Measurements from ENCODE around the gene PLEKHN1. TPM values are rescaled to one million over a fixed set of nuclear protein-coding genes. Genes with fewer than 3 reads are reported as not detected.

Gene PLEKHN1
- total RNA-seq, 2 donors from 2014 or later = 3.4 to 4.3 TPM

DNA sequence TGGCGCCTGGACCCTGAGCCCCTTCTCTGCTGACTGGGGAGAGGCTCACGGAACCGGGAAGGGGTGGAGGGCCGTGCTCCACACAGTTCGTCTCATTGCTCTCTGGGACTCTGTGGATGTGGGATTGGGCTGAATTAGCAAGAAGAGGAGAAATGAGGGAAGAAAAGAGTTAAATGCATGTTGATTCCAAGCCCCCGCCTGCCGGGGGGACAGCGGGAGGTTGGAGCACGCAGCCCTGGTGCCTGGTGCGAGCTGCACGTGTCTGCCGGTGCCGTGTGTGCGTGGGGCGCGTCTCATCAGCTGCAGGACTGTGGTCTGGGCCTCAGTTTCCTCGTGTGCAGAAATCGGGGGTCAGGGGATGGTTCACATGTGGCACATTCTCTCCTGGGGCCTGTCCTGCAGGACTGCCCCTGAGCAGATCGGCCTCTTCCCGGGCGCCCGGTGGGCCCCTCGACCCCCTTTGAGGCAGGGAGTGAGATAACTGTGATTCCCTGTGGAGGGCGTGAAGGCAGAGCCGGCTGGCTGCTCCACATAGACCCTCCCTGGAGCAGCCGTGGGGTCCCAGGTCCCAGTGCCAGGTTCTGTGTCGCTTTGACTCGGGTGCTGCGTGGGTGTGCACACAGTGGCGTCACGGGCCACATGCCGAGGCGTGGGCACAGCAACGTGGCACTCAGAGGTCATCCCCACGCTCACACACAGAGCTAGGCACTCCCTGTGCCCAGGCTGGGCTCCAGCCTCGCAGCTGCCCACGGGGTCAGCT is 31.1 kb upstream of the PLEKHN1 start:
- no peak overlapping the region for H3K27ac Mint-ChIP-seq
- H3K4me3 Mint-ChIP-seq = no peak overlapping the region
- H3K36me3 Mint-ChIP-seq (ENCODE audit: low read depth) = no peaks in the 10 kb centered on the region
- DNase-seq = no peak
- no peak for ATAC-seq
- peaks cover 27% of the 10 kb centered on the region for H3K27me3 Mint-ChIP-seq
- H3K4me1 Mint-ChIP-seq = peaks cover 7% of the 10 kb centered on the region
- no peaks in the 10 kb centered on the region for H3K9me3 ChIP-seq (ENCODE audit: control insufficient read depth, low read length, poor library complexity, severe bottlenecking)

DNA sequence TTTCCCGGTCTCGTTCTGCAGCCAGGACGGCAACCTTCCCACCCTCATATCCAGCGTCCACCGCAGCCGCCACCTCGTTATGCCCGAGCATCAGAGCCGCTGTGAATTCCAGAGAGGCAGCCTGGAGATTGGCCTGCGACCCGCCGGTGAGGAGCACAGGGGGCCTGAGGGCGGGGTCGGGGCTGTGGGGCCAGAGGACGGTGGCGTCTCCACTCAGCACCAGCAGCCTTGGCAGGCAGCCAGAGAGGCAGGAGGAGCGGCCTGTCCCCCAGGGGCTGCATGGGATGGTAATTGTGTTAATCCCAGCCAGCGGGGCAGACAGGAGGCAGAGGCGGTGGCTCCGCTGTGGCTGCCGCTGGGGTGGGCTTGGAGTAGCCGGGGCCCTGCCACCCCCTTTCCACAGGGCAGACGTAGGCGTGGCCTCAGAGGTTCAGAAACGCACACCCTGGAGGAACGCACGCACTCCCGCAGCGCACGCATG is 30.5 kb upstream of the PLEKHN1 start:
- Mint-ChIP-seq H3K27me3 (peaks cover 27% of the 10 kb centered on the region), H3K4me1 (peaks cover 8% of the 10 kb centered on the region)

DNA sequence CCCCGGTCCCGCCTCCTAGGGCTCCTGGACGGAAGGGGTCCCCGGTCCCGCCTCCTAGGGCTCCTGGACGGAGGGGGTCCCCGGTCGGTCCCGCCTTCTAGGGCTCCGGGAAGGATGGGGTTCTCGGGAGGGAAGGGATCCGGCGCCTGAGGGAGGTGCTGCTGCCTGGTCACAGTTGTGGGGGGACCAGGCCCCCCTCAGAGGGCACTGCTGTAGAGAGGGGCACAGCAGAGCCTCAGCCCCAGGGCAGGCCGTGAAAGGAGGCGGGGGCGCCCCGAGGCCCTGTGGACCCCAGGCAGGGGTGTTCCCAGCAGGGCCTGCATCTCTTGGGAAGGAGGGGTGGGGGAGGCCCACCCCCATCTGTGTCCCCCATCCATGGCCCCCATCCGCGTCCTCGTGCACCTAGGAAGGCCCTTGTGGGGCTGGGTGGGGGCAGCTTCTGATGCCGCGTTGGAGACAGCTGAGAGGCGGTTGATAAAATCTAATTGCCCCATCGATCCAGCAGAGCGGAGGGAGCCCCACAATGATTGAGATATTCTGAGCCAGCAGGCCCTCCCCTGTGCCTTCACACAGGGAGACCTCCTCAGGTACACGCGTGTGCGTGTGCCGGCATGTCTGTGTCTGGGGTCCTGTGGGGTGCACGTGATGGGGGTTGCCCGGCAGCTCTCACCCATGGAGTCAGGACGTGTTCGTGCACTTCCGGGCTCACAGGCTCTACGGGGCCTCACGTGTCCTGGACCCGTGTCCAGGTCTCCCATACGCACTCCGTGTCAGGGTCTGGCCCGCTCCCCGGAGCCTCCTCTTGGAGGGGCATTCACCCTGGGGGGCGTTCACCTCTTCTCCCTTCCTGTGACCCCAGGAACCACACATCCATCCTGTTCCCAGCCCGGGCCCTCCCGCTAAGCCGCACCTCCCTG is 29.7 kb upstream of the PLEKHN1 start:
- peaks cover 8% of the 10 kb centered on the region for H3K4me1 Mint-ChIP-seq
- ATAC-seq (no peak), DNase-seq (no peak)
- H3K9me3 ChIP-seq (ENCODE audit: control insufficient read depth, low read length, poor library complexity, severe bottlenecking) = no peaks in the 10 kb centered on the region
- H3K27ac Mint-ChIP-seq = no peak overlapping the region
- peaks cover 28% of the 10 kb centered on the region for H3K27me3 Mint-ChIP-seq
- H3K4me3 Mint-ChIP-seq = no peak overlapping the region
- H3K36me3 Mint-ChIP-seq (ENCODE audit: low read depth) = no peaks in the 10 kb centered on the region

More for the DNA sequence above, 30.5 kb upstream of the PLEKHN1 start:
- no peaks in the 10 kb centered on the region for H3K9me3 ChIP-seq (ENCODE audit: control insufficient read depth, low read length, poor library complexity, severe bottlenecking)
- H3K36me3 Mint-ChIP-seq (ENCODE audit: low read depth) = no peaks in the 10 kb centered on the region
- no peak overlapping the region for H3K27ac Mint-ChIP-seq
- no peak for DNase-seq
- ATAC-seq = no peak
- H3K4me3 Mint-ChIP-seq = no peak overlapping the region

DNA sequence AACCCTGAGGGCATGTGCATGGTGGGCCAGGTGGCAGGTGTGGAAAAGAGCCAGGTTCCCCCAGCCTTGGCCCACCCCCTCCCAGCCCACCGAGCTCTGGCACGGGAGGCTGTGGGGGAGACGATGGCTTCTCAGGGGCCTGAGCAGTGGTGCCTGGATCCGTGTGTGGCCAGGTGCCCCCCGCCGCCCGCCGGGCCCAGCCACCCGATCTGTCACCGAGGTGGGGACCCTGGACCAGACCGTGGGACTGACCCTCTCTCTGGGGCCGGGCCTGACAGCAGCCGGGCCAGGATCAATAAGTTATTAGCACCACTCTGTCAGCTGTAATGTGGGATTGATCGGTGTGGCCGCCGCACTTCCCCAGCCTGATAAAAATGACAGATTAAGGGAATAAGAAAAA is 28.8 kb upstream of the PLEKHN1 start:
- Mint-ChIP-seq H3K27ac (no peak overlapping the region), H3K4me3 (no peak overlapping the region), H3K27me3 (peaks cover 28% of the 10 kb centered on the region), H3K36me3 (ENCODE audit: low read depth) (no peaks in the 10 kb centered on the region), H3K4me1 (peaks cover 8% of the 10 kb centered on the region)
- DNase-seq (no peak), ATAC-seq (no peak)
- no peaks in the 10 kb centered on the region for H3K9me3 ChIP-seq (ENCODE audit: control insufficient read depth, low read length, poor library complexity, severe bottlenecking)

DNA sequence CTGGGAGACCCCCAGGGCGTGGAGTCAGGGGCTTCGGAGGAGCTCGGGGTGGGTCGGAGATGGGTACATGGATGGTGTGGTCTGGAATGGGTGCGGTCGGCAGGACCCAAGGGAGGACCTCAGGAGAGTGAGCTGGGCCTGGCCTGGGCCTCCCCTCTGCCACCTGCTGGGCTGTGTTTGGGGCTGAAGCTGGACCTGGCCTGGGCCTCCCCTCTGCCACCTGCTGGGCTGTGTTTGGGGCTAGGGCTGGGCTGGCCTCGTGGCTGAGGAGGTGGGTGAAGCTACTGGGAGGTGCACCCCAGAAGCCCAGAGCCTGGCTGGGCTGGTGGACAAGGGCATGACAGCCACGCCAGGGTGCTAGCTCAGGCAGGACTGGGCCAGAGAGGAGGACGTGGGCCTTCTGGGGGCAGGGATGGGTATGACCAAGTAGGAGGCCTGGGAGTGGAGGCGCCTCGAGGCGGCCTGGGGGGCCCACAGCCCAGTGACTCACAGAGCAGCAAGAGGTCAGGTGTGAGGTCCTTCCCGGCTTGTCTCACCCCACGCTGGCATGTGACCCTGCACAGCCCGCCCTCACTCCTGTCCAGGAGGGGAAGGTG is 28.1 kb upstream of the PLEKHN1 start:
- Mint-ChIP-seq H3K27me3 (peaks cover 28% of the 10 kb centered on the region), H3K36me3 (ENCODE audit: low read depth) (no peaks in the 10 kb centered on the region), H3K4me1 (peaks cover 8% of the 10 kb centered on the region), H3K4me3 (no peak overlapping the region), H3K27ac (no peak overlapping the region)
- no peak for DNase-seq
- no peaks in the 10 kb centered on the region for H3K9me3 ChIP-seq (ENCODE audit: control insufficient read depth, low read length, poor library complexity, severe bottlenecking)
- peak; percentile 32 for ATAC-seq

DNA sequence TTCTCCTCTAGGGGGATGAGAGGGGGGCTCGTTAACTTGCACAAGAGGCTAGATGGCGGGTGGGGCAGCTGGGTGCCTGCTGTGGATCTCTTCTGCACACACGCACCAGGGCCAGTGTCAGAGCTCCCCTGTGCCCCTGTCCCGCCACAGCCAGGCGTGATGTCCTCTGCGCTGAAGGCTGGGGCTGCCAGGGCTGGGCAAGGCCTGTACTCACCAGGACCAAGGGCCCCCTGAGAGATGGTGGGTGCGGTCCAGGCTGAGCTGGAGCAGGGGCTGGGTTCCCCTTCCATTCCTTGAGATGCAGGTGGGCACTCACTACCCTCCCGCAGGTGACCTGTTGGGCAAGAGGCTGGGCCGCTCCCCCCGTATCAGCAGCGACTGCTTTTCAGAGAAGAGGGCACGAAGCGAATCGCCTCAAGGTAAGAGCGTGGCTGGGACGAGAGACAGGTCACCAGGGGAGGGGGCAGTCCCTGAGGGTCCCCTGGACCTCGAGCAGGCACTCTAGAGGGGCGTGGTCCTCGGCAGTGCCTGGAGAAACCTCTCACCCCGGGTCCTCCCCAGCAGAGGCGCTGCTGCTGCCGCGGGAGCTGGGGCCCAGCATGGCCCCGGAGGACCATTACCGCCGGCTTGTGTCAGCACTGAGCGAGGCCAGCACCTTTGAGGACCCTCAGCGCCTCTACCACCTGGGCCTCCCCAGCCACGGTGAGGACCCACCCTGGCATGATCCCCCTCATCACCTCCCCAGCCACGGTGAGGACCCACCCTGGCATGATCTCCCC is 27.4 kb upstream of the PLEKHN1 start:
- Mint-ChIP-seq H3K27ac (no peak overlapping the region), H3K4me1 (peaks cover 8% of the 10 kb centered on the region), H3K4me3 (no peak overlapping the region), H3K27me3 (peaks cover 28% of the 10 kb centered on the region), H3K36me3 (ENCODE audit: low read depth) (no peaks in the 10 kb centered on the region)
- H3K9me3 ChIP-seq (ENCODE audit: control insufficient read depth, low read length, poor library complexity, severe bottlenecking) = no peaks in the 10 kb centered on the region
- ATAC-seq = no peak
- no peak for DNase-seq

DNA sequence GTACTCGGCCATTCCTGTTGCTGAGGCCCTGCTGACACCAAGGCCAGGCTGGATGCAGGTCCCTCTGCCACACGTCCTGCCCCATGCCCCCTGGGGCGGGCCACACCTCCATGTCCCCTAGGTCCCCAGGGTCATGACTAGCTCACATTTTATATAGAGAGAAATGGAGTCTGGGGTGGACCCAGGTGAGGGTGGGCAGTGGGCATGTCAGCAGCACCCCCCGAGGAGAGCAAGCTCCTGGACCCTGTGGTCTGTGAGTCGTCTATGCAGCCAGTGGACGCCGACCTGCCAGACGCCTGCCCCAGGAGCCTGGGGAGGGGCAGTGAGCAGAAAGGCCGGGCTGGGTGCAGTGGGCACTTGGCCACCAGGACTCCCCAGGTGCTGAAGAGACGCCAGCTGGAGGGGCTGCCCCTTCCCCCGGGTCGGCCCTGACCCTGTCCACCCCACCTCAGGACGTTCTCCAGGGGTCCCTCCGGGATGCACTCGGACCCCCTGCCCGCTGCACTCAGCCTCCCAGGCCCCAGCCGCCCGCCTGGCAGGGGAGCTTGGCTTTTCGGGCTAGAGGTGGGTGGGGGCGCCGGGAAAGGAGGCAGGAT is 26.7 kb upstream of the PLEKHN1 start:
- H3K4me1 Mint-ChIP-seq = peaks cover 8% of the 10 kb centered on the region
- no peak for DNase-seq
- no peaks in the 10 kb centered on the region for H3K9me3 ChIP-seq (ENCODE audit: control insufficient read depth, low read length, poor library complexity, severe bottlenecking)
- H3K27me3 Mint-ChIP-seq = peaks cover 28% of the 10 kb centered on the region
- H3K27ac Mint-ChIP-seq = no peak overlapping the region
- no peak for ATAC-seq
- H3K4me3 Mint-ChIP-seq = peak overlapping the region; percentile 58
- H3K36me3 Mint-ChIP-seq (ENCODE audit: low read depth) = no peaks in the 10 kb centered on the region

DNA sequence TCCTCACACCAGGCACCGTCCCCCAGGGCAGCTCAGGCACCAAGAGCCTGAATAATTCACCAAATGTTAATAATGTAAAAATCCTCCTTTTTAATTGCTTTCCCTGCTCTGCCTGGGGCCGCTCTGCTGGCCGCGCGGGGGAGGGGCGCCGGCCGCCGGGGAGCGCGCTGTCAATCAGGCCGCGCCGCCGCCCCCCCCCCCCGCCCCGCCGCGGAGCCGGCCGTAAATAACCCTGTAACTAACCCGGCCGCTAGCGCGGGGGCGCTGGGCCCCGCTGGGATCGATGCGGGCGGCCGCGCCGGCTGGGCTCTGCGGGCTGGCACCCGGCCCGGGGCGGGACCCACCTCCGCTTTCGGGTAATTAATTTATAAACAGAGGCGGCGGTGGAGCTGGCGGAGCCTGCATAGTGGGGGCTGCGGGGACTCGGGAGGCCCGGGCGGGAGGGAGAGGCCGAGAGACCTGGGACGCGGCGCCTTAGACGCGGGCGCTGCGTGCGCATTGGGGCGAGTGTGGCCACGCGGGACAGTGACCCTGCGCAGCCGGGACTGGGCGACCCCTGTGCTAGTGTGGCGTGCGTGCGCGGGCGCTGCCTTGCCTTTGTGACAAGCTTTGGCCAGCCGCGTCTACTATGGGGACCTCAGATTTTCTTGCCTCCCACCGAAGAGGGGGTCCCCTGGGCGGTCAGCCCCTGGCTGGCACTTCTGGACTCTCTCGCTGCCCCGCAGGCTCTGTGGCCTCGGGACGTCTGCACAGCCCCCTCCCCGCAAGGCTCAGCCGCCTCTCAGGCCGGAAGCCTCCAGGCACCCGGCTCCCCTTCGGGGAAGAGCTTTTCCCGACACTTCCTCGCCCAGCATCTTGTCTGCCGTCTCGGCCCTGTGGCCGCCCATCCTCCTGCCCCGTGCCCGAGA is 25.9 kb upstream of the PLEKHN1 start:
- Mint-ChIP-seq H3K27me3 (peaks cover 22% of the 10 kb centered on the region), H3K27ac (no peak overlapping the region), H3K4me3 (peak overlapping the region; percentile 82), H3K4me1 (peaks cover 7% of the 10 kb centered on the region), H3K36me3 (ENCODE audit: low read depth) (no peaks in the 10 kb centered on the region)
- ATAC-seq = peak; percentile 28
- H3K9me3 ChIP-seq (ENCODE audit: control insufficient read depth, low read length, poor library complexity, severe bottlenecking) = no peaks in the 10 kb centered on the region
- DNase-seq = no peak

DNA sequence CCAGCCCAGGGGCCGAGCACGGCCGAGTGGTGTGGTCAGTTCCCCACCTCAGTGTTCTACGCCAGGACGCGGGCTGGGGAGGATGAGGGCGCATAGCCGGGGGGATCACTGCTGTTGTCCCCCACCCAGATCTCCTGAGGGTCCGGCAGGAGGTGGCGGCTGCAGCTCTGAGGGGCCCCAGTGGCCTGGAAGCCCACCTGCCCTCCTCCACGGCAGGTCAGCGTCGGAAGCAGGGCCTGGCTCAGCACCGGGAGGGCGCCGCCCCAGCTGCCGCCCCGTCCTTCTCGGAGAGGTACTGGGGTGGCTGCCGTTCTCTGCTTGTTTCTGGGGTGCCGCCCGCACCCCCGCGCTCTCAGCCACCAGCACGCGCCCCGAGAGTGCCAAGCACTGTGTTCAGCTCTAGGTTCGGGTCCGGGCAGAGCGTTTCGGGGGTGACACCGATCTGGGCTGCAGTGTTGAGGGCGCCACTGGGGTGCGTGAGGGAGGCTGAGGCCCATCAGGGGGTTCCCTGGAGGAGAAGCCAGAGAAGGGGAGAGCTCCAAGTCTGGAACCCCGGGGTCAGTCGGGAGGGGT is 25.2 kb upstream of the PLEKHN1 start:
- Mint-ChIP-seq H3K36me3 (ENCODE audit: low read depth) (peaks cover 2% of the 10 kb centered on the region), H3K27ac (no peak overlapping the region), H3K4me1 (peaks cover 7% of the 10 kb centered on the region), H3K4me3 (peak overlapping the region; percentile 82), H3K27me3 (peaks cover 19% of the 10 kb centered on the region)
- ATAC-seq (no peak), DNase-seq (no peak)
- H3K9me3 ChIP-seq (ENCODE audit: control insufficient read depth, low read length, poor library complexity, severe bottlenecking) = no peaks in the 10 kb centered on the region

DNA sequence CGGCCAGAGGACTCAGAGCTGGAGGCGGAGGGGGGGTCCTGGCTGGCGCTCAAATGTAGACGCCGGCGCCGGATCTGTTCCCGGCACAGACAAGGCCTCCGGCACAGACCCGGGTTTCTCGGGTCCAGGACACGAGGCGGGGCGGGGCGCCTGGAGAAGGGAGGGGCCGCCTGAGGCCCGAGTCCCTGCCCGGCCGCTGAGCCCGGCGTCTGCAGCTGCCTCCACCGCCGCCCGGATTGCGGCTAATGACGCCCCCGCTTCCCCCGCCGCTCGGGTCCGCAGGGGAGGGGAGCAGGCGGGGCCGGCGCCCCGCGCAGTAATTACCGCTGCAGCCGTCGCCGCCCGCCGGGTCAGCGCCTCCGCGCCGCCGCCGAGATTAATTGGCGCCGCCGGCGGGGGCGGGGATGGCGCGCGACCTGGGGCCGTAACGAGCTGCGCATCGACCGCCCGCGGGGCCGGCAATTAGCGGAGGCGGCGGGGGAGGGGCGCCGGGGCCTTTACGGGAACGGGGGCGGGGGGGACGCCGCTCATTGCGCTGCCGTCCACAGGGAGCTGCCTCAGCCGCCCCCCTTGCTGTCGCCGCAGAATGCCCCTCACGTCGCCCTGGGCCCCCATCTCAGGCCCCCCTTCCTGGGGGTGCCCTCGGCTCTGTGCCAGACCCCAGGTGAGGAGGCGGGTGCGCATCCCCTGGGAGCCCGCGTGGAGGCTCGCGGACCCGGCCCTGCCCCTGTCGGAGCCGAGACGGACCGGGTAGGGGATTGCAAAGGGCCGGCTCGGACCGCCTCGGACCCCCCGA is 24.5 kb upstream of the PLEKHN1 start:
- Mint-ChIP-seq H3K27ac (no peak overlapping the region), H3K4me3 (peak overlapping the region; percentile 82), H3K36me3 (ENCODE audit: low read depth) (peaks cover 2% of the 10 kb centered on the region), H3K27me3 (peaks cover 19% of the 10 kb centered on the region), H3K4me1 (peaks cover 7% of the 10 kb centered on the region)
- peak; percentile 21 for ATAC-seq
- no peaks in the 10 kb centered on the region for H3K9me3 ChIP-seq (ENCODE audit: control insufficient read depth, low read length, poor library complexity, severe bottlenecking)
- DNase-seq = no peak

DNA sequence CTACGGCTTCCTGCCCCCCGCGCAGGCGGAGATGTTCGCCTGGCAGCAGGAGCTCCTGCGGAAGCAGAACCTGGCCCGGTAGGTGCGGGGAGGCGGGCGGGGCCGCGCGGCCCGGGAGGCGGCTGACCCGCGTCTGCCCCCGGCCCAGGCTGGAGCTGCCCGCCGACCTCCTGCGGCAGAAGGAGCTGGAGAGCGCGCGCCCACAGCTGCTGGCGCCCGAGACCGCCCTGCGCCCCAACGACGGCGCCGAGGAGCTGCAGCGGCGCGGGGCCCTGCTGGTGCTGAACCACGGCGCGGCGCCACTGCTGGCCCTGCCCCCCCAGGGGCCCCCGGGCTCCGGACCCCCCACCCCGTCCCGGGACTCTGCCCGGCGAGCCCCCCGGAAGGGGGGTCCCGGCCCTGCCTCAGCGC is 23.9 kb upstream of the PLEKHN1 start:
- Mint-ChIP-seq H3K27ac (no peak overlapping the region), H3K27me3 (peaks cover 19% of the 10 kb centered on the region), H3K4me1 (peaks cover 7% of the 10 kb centered on the region), H3K36me3 (ENCODE audit: low read depth) (peaks cover 2% of the 10 kb centered on the region), H3K4me3 (peak overlapping the region; percentile 41)
- ATAC-seq = no peak
- no peak for DNase-seq
- H3K9me3 ChIP-seq (ENCODE audit: control insufficient read depth, low read length, poor library complexity, severe bottlenecking) = no peaks in the 10 kb centered on the region

All from T-helper 17 cell (primary cell).